K562 (cell line): ENCODE data around the gene CCDC61. TPM values are rescaled to one million over a fixed set of nuclear protein-coding genes. Genes with fewer than 3 reads are reported as not detected.

Experiments
- ATAC-seq: fragments of 200-7000 bp; cut with Tn5 transposase; 3 replicates; pipeline ENCODE4 v1.9.1; 2020; ENCODE audit warnings: moderate library complexity
- BruUV-seq: library from RNA; stranded (reverse); fragments of 400-500 nt; replicated peaks from 2 replicates; lab custom pipeline; 2021; lab: Mats Ljungman, UMichigan
- CTCF ChIA-PET: fragments of 300-600 bp; formaldehyde crosslinking; extraction: SDS; loops from one replicate; lab custom pipeline; 2021; ENCODE audit warnings: low intra/inter-chr PET ratio; lab: Yijun Ruan, JAX
- POLR2A ChIA-PET: fragments of 300-600, 350-650 bp; sonication (Branson Sonifier 250); formaldehyde crosslinking; extraction: SDS; loops from one replicate; lab custom pipeline; 2021; ENCODE audit warnings: antibody characterized with exemption, inconsistent platforms; lab: Yijun Ruan, JAX
- DNase-seq, 4 experiments: peaks; one replicate each; pipeline versions ENCODE4 v3.0.0 to v3.0.0-alpha.2; 2011 to 2018; ENCODE audit warnings: low spot score in 3 of 4, mixed read lengths in 3 of 4; ENCODE audit errors: extremely low read depth in 1 of 4
- FAIRE-seq: peaks from 2 replicates; lab custom pipeline; 2011; peaks lifted over from hg19 to GRCh38; lab: Jason Lieb, UNC
- H2AFZ ChIP-seq: 2 replicates; pipeline ENCODE4 v1.6.0; 2011; ENCODE audit warnings: low read depth, low read length, control low read depth, inconsistent platforms
- H3K27ac ChIP-seq: fragments of 200-600 bp; 3 replicates; pipeline ENCODE4 v1.8.0; 2011; ENCODE audit warnings: low read depth, mild to moderate bottlenecking, control low read depth, inconsistent platforms, low read length, moderate library complexity, mixed read lengths; ENCODE audit errors: extremely low read depth
- H3K27me3 ChIP-seq, 2 experiments: fragments of 300-600 bp in 1 of 2; 2 replicates in 1 of 2; 3 replicates in 1 of 2; pipeline versions ENCODE4 v1.6.0 to v1.8.0; 2011; ENCODE audit warnings: inconsistent platforms in 2 of 2, low read length in 2 of 2, mild to moderate bottlenecking in 1 of 2, mixed read lengths in 1 of 2, moderate library complexity in 1 of 2; ENCODE audit not compliant: control insufficient read depth in 2 of 2, insufficient read depth in 2 of 2
- H3K36me3 ChIP-seq: fragments of 300-600 bp; 3 replicates; pipeline ENCODE4 v1.8.0; 2011; ENCODE audit warnings: mild to moderate bottlenecking, low read length, inconsistent platforms; ENCODE audit not compliant: control insufficient read depth, insufficient read depth
- H3K4me1 ChIP-seq, 2 experiments: fragments of 200-600 bp in 1 of 2; replicated peaks in 1 of 2; 2 replicates in 1 of 2; 3 replicates in 1 of 2; pipeline versions ENCODE4 v1.5.1 to v1.8.0; 2011; ENCODE audit warnings: inconsistent platforms in 2 of 2, low read length in 2 of 2, mild to moderate bottlenecking in 1 of 2, mixed read lengths in 1 of 2, moderate library complexity in 1 of 2; ENCODE audit not compliant: control insufficient read depth in 2 of 2, insufficient read depth in 2 of 2
- H3K4me2 ChIP-seq: 2 replicates; pipeline ENCODE4 v1.6.1; 2011; ENCODE audit warnings: low read length, control low read depth, inconsistent platforms, mixed read lengths; ENCODE audit not compliant: insufficient read depth
- H3K4me3 ChIP-seq: fragments of 200-600 bp; sonication (generic), shearing (Covaris generic); 2 replicates; pipeline ENCODE4 v1.5.1; 2016; ENCODE audit warnings: control low read depth, inconsistent platforms
- H3K79me2 ChIP-seq: fragments of 200-600 bp; 3 replicates; pipeline ENCODE4 v1.8.0; 2011; ENCODE audit warnings: low read length, inconsistent platforms; ENCODE audit not compliant: control insufficient read depth, insufficient read depth
- H3K9ac ChIP-seq, 2 experiments: 2 replicates each; pipeline versions ENCODE4 v1.6.0 to v1.6.1; 2011; ENCODE audit warnings: low read depth in 2 of 2, low read length in 2 of 2, control low read depth in 1 of 2, inconsistent platforms in 1 of 2, mild to moderate bottlenecking in 1 of 2, mixed read lengths in 1 of 2; ENCODE audit not compliant: insufficient read depth in 1 of 2
- H3K9me1 ChIP-seq: one replicate; pipeline ENCODE4 v1.6.0; 2011; ENCODE audit warnings: inconsistent platforms, mild to moderate bottlenecking, low read length, moderate library complexity; ENCODE audit not compliant: control insufficient read depth, insufficient read depth
- H3K9me3 ChIP-seq: replicated peaks from 2 replicates; pipeline ENCODE4 v1.5.1; 2011; ENCODE audit warnings: low read depth, low read length, inconsistent platforms; ENCODE audit not compliant: control insufficient read depth, insufficient read depth
- H4K20me1 ChIP-seq: replicated peaks from 2 replicates; pipeline ENCODE4 v1.6.1; 2011; ENCODE audit warnings: low read length, inconsistent platforms, mixed read lengths; ENCODE audit not compliant: control insufficient read depth, insufficient read depth
- CC2D1A ChIP-seq: fragments of 450-650 bp; IDR thresholded peaks from 2 replicates; pipeline ENCODE4 v1.6.1; 2017; ENCODE audit warnings: mild to moderate bottlenecking
- DPF2 ChIP-seq: fragments of 450-650 bp; IDR thresholded peaks from 2 replicates; pipeline ENCODE4 v1.6.1; 2016
- ELF4 ChIP-seq: fragments of 450-650 bp; formaldehyde crosslinking; IDR thresholded peaks from 2 replicates; pipeline ENCODE4 v1.4.0; 2022; ENCODE audit warnings: missing genetic modification characterization
- FOXK1 ChIP-seq: sonication (generic); formaldehyde crosslinking; IDR thresholded peaks from 2 replicates; pipeline ENCODE4 v1.8.0; 2022; ENCODE audit warnings: missing genetic modification reagents, mild to moderate bottlenecking, borderline replicate concordance
- GTF2B ChIP-seq: IDR thresholded peaks from 2 replicates; pipeline ENCODE4 v1.6.1; 2011; ENCODE audit not compliant: insufficient read length; ENCODE audit errors: extremely low read depth
- HMG20B ChIP-seq: fragments of 250-450 bp; sonication (Bioruptor Pico); IDR thresholded peaks from 2 replicates; pipeline ENCODE4 v1.5.0; 2021; ENCODE audit warnings: mild to moderate bottlenecking
- HNRNPUL1 ChIP-seq: fragments of 200-400 bp; formaldehyde crosslinking; IDR thresholded peaks from 2 replicates; pipeline ENCODE4 v1.6.1; 2017; ENCODE audit warnings: low read length
- ID3 ChIP-seq, 2 experiments: fragments of 250-450 bp in 1 of 2; fragments of 450-650 bp in 1 of 2; sonication (Bioruptor Pico) in 1 of 2; IDR thresholded peaks; 2 replicates each; pipeline versions ENCODE4 v1.6.1 to v1.8.0; 2016 to 2021; ENCODE audit warnings: mild to moderate bottlenecking in 2 of 2, moderate library complexity in 2 of 2, missing compliant biosample characterization in 1 of 2, missing genetic modification characterization in 1 of 2
- MCM7 ChIP-seq, 2 experiments: fragments of 450-650 bp; IDR thresholded peaks; 2 replicates each; pipeline ENCODE4 v1.6.1; 2016 to 2018
- PKNOX1 ChIP-seq: fragments of 450-650 bp; IDR thresholded peaks from 2 replicates; pipeline ENCODE4 v1.6.1; 2016
- RFX1 ChIP-seq: fragments of 450-650 bp; IDR thresholded peaks from 2 replicates; pipeline ENCODE4 v1.6.1; 2016; ENCODE audit warnings: mild to moderate bottlenecking, moderate library complexity
- ZNF253 ChIP-seq: fragments of 250-450 bp; sonication (Bioruptor Pico); conservative IDR thresholded peaks from 2 replicates; pipeline ENCODE4 v1.6.1; 2021; ENCODE audit warnings: mild to moderate bottlenecking
- WGBS: fragments of 100-300 bp; shearing (Covaris generic); methylation state at CpG from one replicate; pipeline ENCODE4 v1.1.6; 2016; ENCODE audit warnings: low coverage, mixed read lengths; ENCODE audit not compliant: insufficient coverage; ENCODE audit errors: missing lambda C conversion rate; 5-methylcytosine and 5-hydroxymethylcytosine counted together
- in situ Hi-C: fragments of 300-500 bp; cut with MboI; formaldehyde crosslinking; loops from 4 replicates; pipeline ENCODE4 v1.15.0; 2018; ENCODE audit warnings: inconsistent platforms, mixed read lengths
- intact Hi-C: fragments of 100-400 bp; cut with micrococcal nuclease; formaldehyde crosslinking; loops from 2 replicates; pipeline ENCODE4 v1.14.2; 2022
- polyA plus RNA-seq, 8 experiments: library from polyadenylated mRNA; depleted of rRNA in 4 of 8; stranded (reverse) in 5 of 8; unstranded in 3 of 8; fragments of >200 nt; fragmentation: Nextera tagmentation in 2 of 8; fragmentation: Illumina TruSeq in 1 of 8; extraction: Ambion mirVana in 2 of 8; extraction: Trizol in 1 of 8; gene quantifications; 2 replicates each; pipeline versions ENCODE4 v1.2.1 to v1.2.3, GENCODE V29; 2011 to 2014; ENCODE audit warnings: inconsistent platforms in 1 of 8, missing spikeins in 1 of 8
- total RNA-seq, 7 experiments: library from RNA; depleted of rRNA in 6 of 7; stranded (reverse); fragments of >200 nt in 6 of 7; fragmentation: Illumina TruSeq in 2 of 7; extraction: Trizol in 2 of 7; gene quantifications; 2 replicates each; pipeline versions ENCODE4 v1.2.1 to v1.2.3, GENCODE V29; 2011 to 2021; ENCODE audit warnings: low replicate concordance in 1 of 7

CCDC61 gene
- total and polyA plus RNA-seq, 9 of the 15 experiments (the other 6 are each of a cell fraction or from before 2014, with no cell fraction given) = 0.07 to 27.0 (median 10.3) TPM

- BruUV-seq = no TSS peak
- Histone ChIP-seq H3K4me3 (no peak overlapping the region), H3K9ac (no peak overlapping the region), H3K9me3 (no peaks in the 10 kb centered on the region), H3K4me1 (no peaks in the 10 kb centered on the region), H3K4me2 (no peak overlapping the region), H3K27me3 (peaks cover 2 to 21% of the 10 kb centered on the region in 2 experiments; a peak in 2 of 5 replicates), H2AFZ (no peak overlapping the region), H3K9me1 (no peaks in the 10 kb centered on the region), H3K79me2 (no peaks in the 10 kb centered on the region), H4K20me1 (no peaks in the 10 kb centered on the region), H3K27ac (no peak overlapping the region), H3K36me3 (no peaks in the 10 kb centered on the region)
- TF ChIP-seq ELF4 = no peak
- ChIA-PET POLR2A (no interaction called here), CTCF (interaction anchor here (1.3 kb wide), 1 partner anchor 235 kb away, joined by 3 read pairs; no protein-coding TSS in a partner anchor)
- 6% methylated on average over 12 of the region's 12 CpGs for WGBS
- intact Hi-C loops = no loop called here
- FAIRE-seq = no peak
- in situ Hi-C loops = no loop called here
- DNase-seq = no peak
- ATAC-seq = no peak
Measured at GRCh38 chr19:46030812-46031550, 35.7 kb downstream of the CCDC61 start.

GRCh38 chr19:46031781-46032596, 36.7 kb downstream of the CCDC61 start:
- intact Hi-C loops = no loop called here
- no peaks in the 10 kb centered on the region for H4K20me1 ChIP-seq
- in situ Hi-C loops = no loop called here
- H3K9me3 ChIP-seq = no peaks in the 10 kb centered on the region
- H3K79me2 ChIP-seq = no peaks in the 10 kb centered on the region
- no peak for FAIRE-seq
- no peaks in the 10 kb centered on the region for H3K36me3 ChIP-seq
- no peak for ATAC-seq
- no peaks in the 10 kb centered on the region for H3K9me1 ChIP-seq
- no peak overlapping the region for H3K4me2 ChIP-seq
- H3K27ac ChIP-seq = no peak overlapping the region
- DNase-seq = no peak
- peaks cover 2 to 31% of the 10 kb centered on the region in 2 experiments; a peak in 2 of 5 replicates for H3K27me3 ChIP-seq
- no TSS peak for BruUV-seq
- no peaks in the 10 kb centered on the region for H3K4me1 ChIP-seq
- POLR2A ChIA-PET = interaction anchor here (0.6 kb wide), 3 partner anchors 15 to 854 kb away, joined by 3 to 4 read pairs (median 3); partner anchors contain the start of gene TRAPPC6A
- H3K9ac ChIP-seq = no peak overlapping the region
- WGBS = 0% methylated on average over 4 of the region's 5 CpGs
- CTCF ChIA-PET = interaction anchor here (1.3 kb wide), 1 partner anchor 234 kb away, joined by 3 read pairs; no protein-coding TSS in a partner anchor
- H2AFZ ChIP-seq = no peak overlapping the region
- no peak overlapping the region for H3K4me3 ChIP-seq
- no peak for TF ChIP-seq RFX1
- no peak for TF ChIP-seq DPF2
- TF ChIP-seq FOXK1 (CRISPR knock-in tag) = no peak
- no peak for TF ChIP-seq HNRNPUL1
- TF ChIP-seq HMG20B (CRISPR knock-in tag) = no peak
- TF ChIP-seq MCM7 (IDR thresholded peaks at IDR 0.05) = no peak
- TF ChIP-seq ZNF253 (CRISPR knock-in tag) = no peak
- TF ChIP-seq GTF2B = no peak
- no peak for TF ChIP-seq PKNOX1
- TF ChIP-seq ID3 (CRISPR knock-in tag; IDR thresholded peaks at IDR 0.05) = no peak
- no peak for TF ChIP-seq ID3 (tag; IDR thresholded peaks at IDR 0.05)
- no peak for TF ChIP-seq CC2D1A
